ENCODE measurements around the gene SCUBE1. TPM values are rescaled to one million over a fixed set of nuclear protein-coding genes. Genes with fewer than 3 reads are reported as not detected.

Gene SCUBE1
- total RNA-seq, 2 experiments from 2014 or later = 0.08 to 0.23 TPM

GRCh38 chr22:43172191-43172590 is 171.0 kb downstream of the SCUBE1 start:
- no peak overlapping the region for H3K27ac Mint-ChIP-seq
- no peaks in the 10 kb centered on the region for H3K27me3 Mint-ChIP-seq
- H3K4me3 Mint-ChIP-seq = no peak overlapping the region
- no peak for DNase-seq
- peaks cover 16% of the 10 kb centered on the region for H3K36me3 Mint-ChIP-seq
- H3K4me1 Mint-ChIP-seq = no peaks in the 10 kb centered on the region
- H3K9me3 Mint-ChIP-seq = no peaks in the 10 kb centered on the region

- Mint-ChIP-seq H3K36me3 (peaks cover 16% of the 10 kb centered on the region), H3K27ac (no peak overlapping the region), H3K27me3 (no peaks in the 10 kb centered on the region), H3K9me3 (no peaks in the 10 kb centered on the region), H3K4me1 (no peaks in the 10 kb centered on the region), H3K4me3 (no peak overlapping the region)
- DNase-seq = no peak
These were observed 171.6 kb downstream of the SCUBE1 start for GRCh38 chr22:43171607-43172006.

- Mint-ChIP-seq H3K27me3 (no peaks in the 10 kb centered on the region), H3K36me3 (peaks cover 15% of the 10 kb centered on the region), H3K4me1 (no peaks in the 10 kb centered on the region), H3K4me3 (no peak overlapping the region), H3K27ac (no peak overlapping the region), H3K9me3 (no peaks in the 10 kb centered on the region)
- no peak for DNase-seq
These were observed 172.1 kb downstream of the SCUBE1 start for GRCh38 chr22:43171019-43171491.

- no peak for DNase-seq
- H3K36me3 Mint-ChIP-seq = peaks cover 11% of the 10 kb centered on the region
- no peaks in the 10 kb centered on the region for H3K9me3 Mint-ChIP-seq
- H3K4me1 Mint-ChIP-seq = no peaks in the 10 kb centered on the region
- H3K27me3 Mint-ChIP-seq = no peaks in the 10 kb centered on the region
- H3K4me3 Mint-ChIP-seq = no peak overlapping the region
- H3K27ac Mint-ChIP-seq = no peak overlapping the region
These were observed 173.1 kb downstream of the SCUBE1 start for GRCh38 chr22:43170131-43170480.

GRCh38 chr22:43169310-43170130 is 173.7 kb downstream of the SCUBE1 start:
- H3K4me1 Mint-ChIP-seq = no peaks in the 10 kb centered on the region
- no peak for DNase-seq
- no peaks in the 10 kb centered on the region for H3K27me3 Mint-ChIP-seq
- H3K36me3 Mint-ChIP-seq = peaks cover 11% of the 10 kb centered on the region
- no peak overlapping the region for H3K27ac Mint-ChIP-seq
- H3K9me3 Mint-ChIP-seq = no peaks in the 10 kb centered on the region
- H3K4me3 Mint-ChIP-seq = no peak overlapping the region

GRCh38 chr22:43168471-43169309 is 174.5 kb downstream of the SCUBE1 start:
- H3K4me3 Mint-ChIP-seq = no peak overlapping the region
- peaks cover 11% of the 10 kb centered on the region for H3K36me3 Mint-ChIP-seq
- no peaks in the 10 kb centered on the region for H3K4me1 Mint-ChIP-seq
- no peaks in the 10 kb centered on the region for H3K9me3 Mint-ChIP-seq
- DNase-seq = no peak
- H3K27me3 Mint-ChIP-seq = no peaks in the 10 kb centered on the region
- H3K27ac Mint-ChIP-seq = no peak overlapping the region

- no peak for DNase-seq
- Mint-ChIP-seq H3K9me3 (no peaks in the 10 kb centered on the region), H3K36me3 (peaks cover 8% of the 10 kb centered on the region), H3K4me1 (no peaks in the 10 kb centered on the region), H3K4me3 (no peak overlapping the region), H3K27ac (no peak overlapping the region), H3K27me3 (no peaks in the 10 kb centered on the region)
These were observed 176.1 kb downstream of the SCUBE1 start for GRCh38 chr22:43167001-43167589.

- Mint-ChIP-seq H3K27ac (no peak overlapping the region), H3K27me3 (no peaks in the 10 kb centered on the region), H3K4me1 (no peaks in the 10 kb centered on the region), H3K4me3 (no peak overlapping the region), H3K9me3 (no peaks in the 10 kb centered on the region), H3K36me3 (peaks cover 8% of the 10 kb centered on the region)
- DNase-seq = no peak
These were observed 176.8 kb downstream of the SCUBE1 start for GRCh38 chr22:43166132-43166930.

- no peak overlapping the region for H3K4me3 Mint-ChIP-seq
- H3K36me3 Mint-ChIP-seq = peaks cover 5% of the 10 kb centered on the region
- H3K4me1 Mint-ChIP-seq = no peaks in the 10 kb centered on the region
- DNase-seq = no peak
- H3K27me3 Mint-ChIP-seq = no peaks in the 10 kb centered on the region
- no peaks in the 10 kb centered on the region for H3K9me3 Mint-ChIP-seq
- no peak overlapping the region for H3K27ac Mint-ChIP-seq
These were observed 178.5 kb downstream of the SCUBE1 start for GRCh38 chr22:43164636-43165035.

- H3K9me3 Mint-ChIP-seq = no peaks in the 10 kb centered on the region
- H3K4me1 Mint-ChIP-seq = no peaks in the 10 kb centered on the region
- no peak overlapping the region for H3K27ac Mint-ChIP-seq
- H3K36me3 Mint-ChIP-seq = peaks cover 7% of the 10 kb centered on the region
- H3K27me3 Mint-ChIP-seq = no peaks in the 10 kb centered on the region
- H3K4me3 Mint-ChIP-seq = no peak overlapping the region
- DNase-seq = no peak
These were observed 179.9 kb downstream of the SCUBE1 start for GRCh38 chr22:43163241-43163795.

GRCh38 chr22:43162412-43163150 is 180.6 kb downstream of the SCUBE1 start:
- Mint-ChIP-seq H3K4me1 (no peaks in the 10 kb centered on the region), H3K4me3 (no peak overlapping the region), H3K36me3 (peaks cover 4% of the 10 kb centered on the region), H3K27ac (no peak overlapping the region), H3K9me3 (no peaks in the 10 kb centered on the region), H3K27me3 (no peaks in the 10 kb centered on the region)
- DNase-seq = no peak

GRCh38 chr22:43160497-43161126 is 182.6 kb downstream of the SCUBE1 start:
- Mint-ChIP-seq H3K4me3 (no peak overlapping the region), H3K9me3 (no peaks in the 10 kb centered on the region), H3K36me3 (peaks cover 4% of the 10 kb centered on the region), H3K27ac (no peak overlapping the region), H3K27me3 (no peaks in the 10 kb centered on the region), H3K4me1 (peaks cover 2% of the 10 kb centered on the region)
- no peak for DNase-seq

- no peak for DNase-seq
- H3K27me3 Mint-ChIP-seq = no peaks in the 10 kb centered on the region
- H3K36me3 Mint-ChIP-seq = peaks cover 4% of the 10 kb centered on the region
- H3K27ac Mint-ChIP-seq = no peak overlapping the region
- H3K4me3 Mint-ChIP-seq = no peak overlapping the region
- peaks cover 3% of the 10 kb centered on the region for H3K4me1 Mint-ChIP-seq
- no peaks in the 10 kb centered on the region for H3K9me3 Mint-ChIP-seq
These were observed 183.5 kb downstream of the SCUBE1 start for GRCh38 chr22:43159484-43160178.

All from activated naive CD8-positive, alpha-beta T cell treated with anti-CD3 and anti-CD28 coated beads for 36 hours (primary cell).